Measurements from ENCODE around the gene TCL1B. TPM values are rescaled to one million over a fixed set of nuclear protein-coding genes. Genes with fewer than 3 reads are reported as not detected.

TCL1B gene
- total and polyA plus RNA-seq, 2 of the 8 experiments (the other 6 are each of a cell fraction or from before 2014, with no cell fraction given): 9.6 to 11.5 TPM

- H2BK15ac ChIP-seq (ENCODE audit: low read length): no peak overlapping the region; the same call in 1 of the 2 replicates
- H3K79me1 ChIP-seq (ENCODE audit: low read depth, low read length): no peaks in the 10 kb centered on the region
- H4K20me1 ChIP-seq (replicated peaks in 1 of 2; ENCODE audit: control insufficient read depth in 1 of 2, insufficient read depth in 2 of 2, low read length in 2 of 2): no peaks in the 10 kb centered on the region
- WGBS, 2 experiments (ENCODE audit: extremely low coverage in 1 of 2, insufficient coverage in 1 of 2, insufficient read length in 1 of 2, insufficient replicate concordance in 2 of 2, low coverage in 1 of 2, low lambda C conversion rate in 2 of 2, missing lambda C conversion rate in 1 of 2): 62% methylated on average over 2 of the region's 2 CpGs; no CpG with 5 or more reads in 1 of the 2 experiments
- H2BK120ac ChIP-seq (replicated peaks; ENCODE audit: low read depth, low read length): peak overlapping the region; percentile 85
- H3K18ac ChIP-seq (ENCODE audit: extremely low read depth, low read length): peak overlapping the region; percentile 42; the same call in 1 of the 2 replicates
- no peak overlapping the region for H3K27ac ChIP-seq (ENCODE audit: low read depth, low read length)
- peak overlapping the region; percentile 8 for H4K5ac ChIP-seq (ENCODE audit: insufficient read length, low read depth, low read length)
- H3K79me2 ChIP-seq (ENCODE audit: control insufficient read depth in 1 of 2, insufficient read depth in 2 of 2, low read length in 2 of 2): no peaks in the 10 kb centered on the region
- TF ChIP-seq CEBPB (IDR thresholded peaks at IDR 0.05; ENCODE audit: low read depth, low read length) (no peak), KDM5A (IDR thresholded peaks at IDR 0.05; ENCODE audit: low read length) (no peak), TAF7 (optimal IDR thresholded peaks at IDR 0.05; ENCODE audit: borderline replicate concordance, low read depth, low read length) (no peak), TEAD4 (IDR thresholded peaks at IDR 0.05; ENCODE audit: low read depth, low read length) (no peak), POLR2AphosphoS5 (IDR thresholded peaks at IDR 0.05; ENCODE audit: low read depth, low read length) (no peak)
- H2BK5ac ChIP-seq (ENCODE audit: low read depth, low read length): peak overlapping the region; percentile 77; the same call in 1 of the 2 replicates
- H3K9me3 ChIP-seq (ENCODE audit: insufficient read depth in 2 of 2, low read depth in 1 of 2, low read length in 1 of 2): no peaks in the 10 kb centered on the region
- no peak overlapping the region for H3K4me3 ChIP-seq (ENCODE audit: extremely low read depth in 1 of 4, insufficient read depth in 2 of 4, low read depth in 3 of 4, low read length in 4 of 4)
- H3K56ac ChIP-seq (replicated peaks; ENCODE audit: insufficient read length, low read depth, low read length): no peak overlapping the region
- ChIA-PET CTCF (ENCODE audit: partially characterized antibody) (interaction anchor here (0.9 to 7.2 kb wide), 11 partner anchors 8 to 307 kb away, joined by 3 to 107 read pairs (median 4); no protein-coding TSS in a partner anchor), POLR2A (ENCODE audit: partially characterized antibody) (no interaction called here)
- DNase-seq (ENCODE audit: low read depth in 1 of 2, low spot score in 2 of 2) (no peak), FAIRE-seq (no peak)
- H3K9ac ChIP-seq (replicated peaks in 1 of 4; ENCODE audit: extremely low read depth in 1 of 4, low read depth in 3 of 4, low read length in 3 of 4): no peak overlapping the region
- peak overlapping the region; percentile 46; the same call in 1 of the 2 replicates for H2AK5ac ChIP-seq (ENCODE audit: low read depth, low read length)
- H3K4me1 ChIP-seq (replicated peaks in 1 of 4; ENCODE audit: control insufficient read depth in 3 of 4, insufficient read depth in 4 of 4, low read length in 3 of 4): peaks cover 4 to 10% (median 6%) of the 10 kb centered on the region in 4 experiments
- no peak overlapping the region for H2BK20ac ChIP-seq (ENCODE audit: low read length)
- no peak overlapping the region for H4K8ac ChIP-seq (ENCODE audit: extremely low read depth, insufficient read depth, low read length)
- no peak overlapping the region for H3K14ac ChIP-seq (ENCODE audit: insufficient read length)
- H3K27me3 ChIP-seq (replicated peaks in 1 of 4; ENCODE audit: control insufficient read depth in 3 of 4, extremely low read depth in 1 of 4, insufficient read depth in 3 of 4, low read length in 3 of 4): peaks cover 0 to 3% (median 0%) of the 10 kb centered on the region in 4 experiments; a peak in 3 of 7 replicates
- H2AFZ ChIP-seq (ENCODE audit: low read length): no peak overlapping the region
- no peak overlapping the region for H3K23ac ChIP-seq (ENCODE audit: insufficient read length)
- no peaks in the 10 kb centered on the region for H3K23me2 ChIP-seq (ENCODE audit: low read depth, low read length)
- H2BK12ac ChIP-seq (ENCODE audit: low read depth, low read length): 0 out of 2 replicates have a peak overlapping the region, but pooled peaks have one; percentile 69
- H4K91ac ChIP-seq (replicated peaks; ENCODE audit: insufficient read length, low read length): peak overlapping the region; percentile 75
- no peaks in the 10 kb centered on the region for H3K36me3 ChIP-seq (ENCODE audit: control insufficient read depth in 2 of 4, insufficient read depth in 4 of 4, low read length in 3 of 4)
- H3K4ac ChIP-seq (replicated peaks; ENCODE audit: insufficient read length, low read depth, low read length): peak overlapping the region; percentile 90
- H3K4me2 ChIP-seq (ENCODE audit: insufficient read depth in 1 of 2, low read depth in 2 of 2, low read length in 2 of 2): peak overlapping the region in 1 of 2 experiments; percentile 32; a peak in 2 of 4 replicates
These were observed 709 bp downstream of the TCL1B start for GRCh38 chr14:95686935-95687334.
